Astrocyte of the cerebellum (primary cell): ENCODE measurements around the gene UXT.

Experiments used
- DNase-seq: peaks from one replicate; pipeline ENCODE4 v3.0.0-alpha.2; 2011; ENCODE audit warnings: low read depth
- H3K4me3 ChIP-seq: 2 replicates; pipeline ENCODE4 v1.5.1; 2011; ENCODE audit warnings: mild to moderate bottlenecking, low read depth, low read length, moderate library complexity
- in situ Hi-C: cut with HindIII; loops from 2 replicates; pipeline ENCODE4 v1.10.0; 2017; ENCODE audit warnings: low sequenced_read_pairs
- TF ChIP-seq, protein P1 (sequence below): IDR thresholded peaks from 2 replicates; pipeline ENCODE4 v1.5.1; 2012; ENCODE audit warnings: low read length, low read depth, moderate library complexity, mild to moderate bottlenecking; ENCODE audit errors: missing control alignments

UXT gene

DNA sequence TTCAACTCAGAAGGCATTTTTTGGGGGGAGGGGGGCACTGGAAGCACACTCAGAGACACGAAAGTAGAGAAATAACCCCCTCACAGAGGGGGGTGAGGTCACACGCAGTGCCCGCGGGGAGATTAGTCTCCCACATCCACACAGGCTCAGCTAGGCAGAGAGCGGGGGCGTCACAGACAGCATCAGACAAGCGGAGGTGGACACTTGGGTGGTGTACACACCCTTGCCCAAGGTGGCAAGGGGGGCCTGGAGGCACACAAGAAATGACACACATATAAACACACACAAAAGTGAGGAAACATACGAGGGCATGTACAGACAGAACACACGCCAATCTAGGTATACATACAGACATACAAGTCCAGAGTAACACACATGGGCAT is 38.7 kb downstream of the UXT start:
- in situ Hi-C loops, result no loop called here
- DNase-seq, result no peak

DNA sequence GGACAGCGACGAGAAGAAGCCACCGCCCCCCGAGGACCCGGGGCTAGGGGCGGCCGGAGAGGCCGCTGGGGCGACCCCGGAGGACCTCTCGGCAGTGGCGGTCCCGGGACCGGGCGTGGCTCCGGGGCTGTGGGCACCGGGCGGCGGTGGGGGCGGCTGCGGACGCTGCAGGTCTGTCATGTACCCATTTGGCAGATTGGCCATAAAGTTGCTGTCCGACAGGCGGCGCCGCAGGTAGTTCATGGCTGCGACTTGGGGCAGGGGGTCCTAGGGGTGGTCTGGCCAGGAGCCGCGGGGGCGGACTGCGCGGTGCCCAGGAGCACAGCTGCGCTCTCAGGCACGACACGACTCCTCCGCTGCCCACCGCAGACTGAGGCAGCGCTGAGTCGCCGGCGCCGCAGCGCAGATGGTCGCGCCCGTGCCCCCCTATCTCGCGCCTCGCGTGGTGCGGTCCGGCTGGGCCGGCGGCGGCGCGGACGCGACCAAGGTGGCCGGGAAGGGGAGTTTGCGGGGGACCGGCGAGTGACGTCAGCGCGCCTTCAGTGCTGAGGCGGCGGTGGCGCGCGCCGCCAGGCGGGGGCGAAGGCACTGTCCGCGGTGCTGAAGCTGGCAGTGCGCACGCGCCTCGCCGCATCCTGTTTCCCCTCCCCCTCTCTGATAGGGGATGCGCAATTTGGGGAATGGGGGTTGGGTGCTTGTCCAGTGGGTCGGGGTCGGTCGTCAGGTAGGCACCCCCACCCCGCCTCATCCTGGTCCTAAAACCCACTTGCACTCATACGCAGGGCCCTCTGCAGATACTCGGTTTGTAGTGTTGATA is 39.3 kb downstream of the UXT start, which contains the start of gene SYN1:
Gene SYN1, minus strand, starts transcription at position 372 of the 817 bp plus-strand sequence. Its CDS starts 129 bp downstream, at position 243.
- TF ChIP-seq, protein P1, sequence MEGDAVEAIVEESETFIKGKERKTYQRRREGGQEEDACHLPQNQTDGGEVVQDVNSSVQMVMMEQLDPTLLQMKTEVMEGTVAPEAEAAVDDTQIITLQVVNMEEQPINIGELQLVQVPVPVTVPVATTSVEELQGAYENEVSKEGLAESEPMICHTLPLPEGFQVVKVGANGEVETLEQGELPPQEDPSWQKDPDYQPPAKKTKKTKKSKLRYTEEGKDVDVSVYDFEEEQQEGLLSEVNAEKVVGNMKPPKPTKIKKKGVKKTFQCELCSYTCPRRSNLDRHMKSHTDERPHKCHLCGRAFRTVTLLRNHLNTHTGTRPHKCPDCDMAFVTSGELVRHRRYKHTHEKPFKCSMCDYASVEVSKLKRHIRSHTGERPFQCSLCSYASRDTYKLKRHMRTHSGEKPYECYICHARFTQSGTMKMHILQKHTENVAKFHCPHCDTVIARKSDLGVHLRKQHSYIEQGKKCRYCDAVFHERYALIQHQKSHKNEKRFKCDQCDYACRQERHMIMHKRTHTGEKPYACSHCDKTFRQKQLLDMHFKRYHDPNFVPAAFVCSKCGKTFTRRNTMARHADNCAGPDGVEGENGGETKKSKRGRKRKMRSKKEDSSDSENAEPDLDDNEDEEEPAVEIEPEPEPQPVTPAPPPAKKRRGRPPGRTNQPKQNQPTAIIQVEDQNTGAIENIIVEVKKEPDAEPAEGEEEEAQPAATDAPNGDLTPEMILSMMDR, result peak; percentile 3
- peak; percentile 41 for DNase-seq
- H3K4me3 ChIP-seq, result peak within 1 kb of the TSS; percentile 32
- in situ Hi-C loops, result no loop called here

More for the DNA sequence above, 38.7 kb downstream of the UXT start:
- TF ChIP-seq, protein P1, result no peak
- no peak overlapping the region for H3K4me3 ChIP-seq

DNA sequence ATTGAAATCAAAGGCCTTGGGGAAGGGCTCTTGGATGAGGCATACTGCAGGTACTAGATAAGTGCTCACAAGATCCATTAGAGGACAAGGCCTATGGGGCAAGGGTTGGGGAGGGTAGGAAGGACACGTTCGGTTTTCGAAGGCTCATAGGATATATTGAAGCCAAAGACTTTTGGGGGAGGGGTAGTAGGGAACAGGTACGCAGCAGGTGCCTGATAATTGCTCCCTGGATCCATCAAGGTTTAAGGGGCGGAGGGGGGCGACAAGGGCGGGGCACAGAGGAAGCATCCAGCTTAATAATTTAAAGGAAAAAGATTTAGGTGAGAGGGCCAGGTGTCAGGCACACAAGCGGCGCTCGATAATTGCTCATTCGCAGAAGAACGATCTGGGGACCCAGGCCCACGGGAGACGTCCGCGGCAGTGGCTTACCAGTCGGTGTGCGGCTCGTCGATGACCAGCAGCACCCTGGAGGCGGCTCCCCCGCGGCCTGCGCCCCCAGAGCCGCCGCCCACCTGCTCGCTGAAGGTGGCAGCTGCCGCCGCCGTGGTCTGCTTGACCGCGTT is 40.0 kb downstream of the UXT start:
- peak overlapping the region; percentile 32 for H3K4me3 ChIP-seq
- DNase-seq, result no peak
- in situ Hi-C loops, result no loop called here
- TF ChIP-seq, protein P1, result no peak

DNA sequence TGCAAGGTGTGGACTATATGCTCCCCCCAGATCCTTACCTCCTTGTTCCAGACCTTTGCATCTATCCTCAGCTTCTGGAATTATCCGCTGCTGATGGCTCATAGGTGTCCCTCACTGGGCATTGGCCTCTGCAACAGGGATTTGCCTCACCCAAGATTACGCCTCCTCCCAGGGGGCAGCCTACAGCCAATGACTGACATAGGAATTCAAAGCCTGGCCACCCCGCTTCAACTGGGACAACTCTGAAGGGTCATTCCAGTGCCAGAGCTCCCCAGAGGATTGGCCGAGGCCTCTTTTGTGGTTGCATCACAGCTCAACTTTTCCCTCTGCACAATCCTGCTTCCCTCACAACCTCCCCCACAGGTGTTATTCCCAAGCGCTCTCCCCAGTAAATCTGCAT is 44.4 kb downstream of the UXT start:
- H3K4me3 ChIP-seq, result no peak overlapping the region
- TF ChIP-seq, protein P1, result no peak
- in situ Hi-C loops, result no loop called here
- no peak for DNase-seq

DNA sequence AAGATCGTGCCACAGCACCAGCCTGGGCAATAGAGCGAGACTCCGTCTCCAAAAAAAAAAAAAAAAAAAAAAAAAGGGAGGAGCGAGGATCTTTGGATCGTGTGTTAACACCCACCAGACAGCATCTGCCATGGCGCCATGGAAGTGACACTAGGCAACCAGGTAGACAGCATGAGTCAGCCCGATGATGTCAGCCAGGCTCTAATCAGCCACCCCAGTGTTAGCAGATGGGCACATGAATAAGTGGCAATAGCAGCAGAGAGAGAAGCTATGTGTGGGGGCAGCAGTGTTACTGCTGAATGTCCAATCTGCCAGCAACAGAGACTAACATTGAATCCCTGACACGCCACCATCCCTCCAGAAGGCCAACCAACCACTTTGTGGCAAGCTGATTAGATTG is 45.9 kb downstream of the UXT start:
- in situ Hi-C loops, result no loop called here
- no peak for DNase-seq
- H3K4me3 ChIP-seq, result no peak overlapping the region
- TF ChIP-seq, protein P1, result no peak

DNA sequence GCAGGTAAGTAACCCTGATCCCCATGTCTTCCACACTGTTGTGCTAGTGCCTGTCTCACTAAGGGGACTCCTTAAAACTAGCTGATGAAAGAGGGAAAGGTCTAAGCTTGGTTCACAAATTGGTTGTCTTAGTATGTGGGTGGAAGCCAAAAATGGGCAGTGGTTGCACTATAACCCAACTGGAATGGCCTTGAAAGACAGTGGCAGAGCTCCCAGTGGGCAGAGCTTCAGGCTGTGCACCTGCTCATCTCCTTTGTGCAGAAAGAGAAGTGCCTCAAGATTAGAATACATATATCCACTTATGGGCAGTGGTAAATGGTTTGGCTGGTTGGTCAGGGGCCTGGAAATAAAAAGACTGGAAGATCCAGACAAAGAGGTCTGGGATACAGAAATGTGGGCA is 46.6 kb downstream of the UXT start:
- TF ChIP-seq, protein P1, result no peak
- DNase-seq, result no peak
- no peak overlapping the region for H3K4me3 ChIP-seq
- in situ Hi-C loops, result no loop called here
